Measurements from ENCODE around the gene DAGLA. TPM values are rescaled to one million over a fixed set of nuclear protein-coding genes. Genes with fewer than 3 reads are reported as not detected.

DAGLA gene
- polyA plus RNA-seq, 12 donors = 3.8 to 6.0 (median 4.2) TPM; not detected in 1

- no peak for DNase-seq
Observed at GRCh38 chr11:61707574-61707973, 27.4 kb downstream of the DAGLA start.

DNA sequence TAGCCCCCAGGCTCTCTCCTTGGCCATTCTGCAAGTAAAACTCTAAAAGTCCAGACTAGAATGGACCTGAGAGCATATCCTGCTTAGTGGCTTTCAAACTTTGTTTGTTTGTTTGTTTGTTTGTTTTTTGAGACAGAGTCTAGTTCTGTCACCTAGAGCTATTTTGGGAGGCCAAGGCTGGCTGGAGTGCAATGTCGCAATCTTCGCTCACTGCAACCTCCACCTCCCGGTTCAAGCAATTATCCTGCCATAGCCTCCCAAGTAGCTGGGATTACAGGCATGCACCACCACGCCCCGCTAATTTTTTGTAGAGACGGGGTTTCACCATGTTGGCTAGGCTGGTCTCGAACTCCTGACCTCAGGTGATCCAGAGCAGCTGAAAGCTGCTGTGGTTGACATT is 28.9 kb downstream of the DAGLA start:
- no peak for DNase-seq

GRCh38 chr11:61709572-61709971 is 29.4 kb downstream of the DAGLA start:
- DNase-seq = no peak

DNA sequence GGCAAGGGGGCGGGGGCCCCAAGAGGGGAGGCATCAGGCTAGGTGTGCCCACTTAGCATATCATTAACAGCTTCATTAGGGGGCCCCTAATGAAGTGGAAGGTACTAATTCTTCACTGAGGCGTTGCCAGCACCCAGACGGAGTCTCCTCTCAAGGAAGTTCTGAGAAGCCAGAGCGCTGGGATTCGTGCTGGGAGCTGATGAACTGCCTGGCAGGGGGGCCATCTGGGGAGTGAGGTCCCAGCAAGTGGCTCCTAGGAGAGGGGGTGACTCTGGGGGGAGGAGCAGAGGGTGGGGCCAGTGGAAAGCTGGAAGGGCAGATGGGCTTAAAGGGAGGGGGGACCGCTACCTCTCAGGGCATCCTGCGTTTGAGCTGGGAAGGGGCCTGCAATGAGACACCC is 29.8 kb downstream of the DAGLA start:
- DNase-seq = no peak

DNA sequence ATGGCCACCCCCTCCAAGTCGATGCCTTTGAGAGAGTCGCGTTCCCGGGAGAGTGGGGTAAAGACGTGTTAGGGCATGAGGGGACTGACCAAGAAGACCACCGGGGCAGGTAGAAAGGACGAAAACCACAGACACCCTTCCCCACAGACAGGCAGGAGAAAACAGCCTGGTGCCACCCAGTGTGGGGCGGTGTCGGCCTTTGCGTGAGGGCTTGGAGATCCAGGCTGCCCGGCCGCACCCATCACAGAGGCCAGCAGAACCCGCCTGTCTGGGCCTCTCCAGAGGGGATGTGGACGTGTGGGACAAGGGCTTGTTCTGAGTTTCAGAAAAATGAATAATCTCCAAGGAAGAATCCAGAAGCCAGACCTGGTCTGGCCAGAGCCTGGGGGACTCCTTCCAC is 30.8 kb downstream of the DAGLA start:
- DNase-seq = no peak

GRCh38 chr11:61711498-61711897 is 31.3 kb downstream of the DAGLA start:
- no peak for DNase-seq

- no peak for DNase-seq
Observed at GRCh38 chr11:61712314-61712713, 32.1 kb downstream of the DAGLA start.

GRCh38 chr11:61712846-61713245 is 32.7 kb downstream of the DAGLA start:
- DNase-seq = no peak

- DNase-seq = no peak
Observed at GRCh38 chr11:61713464-61713863, 33.3 kb downstream of the DAGLA start.

- no peak for DNase-seq
Observed at GRCh38 chr11:61713906-61714305, 33.7 kb downstream of the DAGLA start.

DNA sequence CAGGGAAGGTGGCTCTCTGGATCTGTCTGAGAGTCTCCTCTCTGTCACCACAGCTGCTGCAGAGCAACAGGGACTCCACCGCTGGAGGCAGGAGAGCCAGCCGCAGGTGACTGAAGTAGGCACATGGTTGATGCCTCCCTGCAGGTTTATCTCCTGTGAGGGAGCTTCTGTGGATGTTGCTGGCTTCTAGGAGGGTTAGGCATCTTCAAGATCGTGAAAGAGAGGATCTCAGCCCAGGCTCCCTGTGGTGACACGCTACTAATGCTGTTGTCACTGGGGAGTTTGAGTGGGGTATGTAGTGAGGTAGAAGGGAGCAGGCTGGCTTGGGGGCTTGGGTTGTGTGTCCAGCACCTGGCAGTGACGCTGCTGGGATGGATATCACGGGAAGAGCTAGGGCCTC is 34.1 kb downstream of the DAGLA start:
- DNase-seq = no peak

DNA sequence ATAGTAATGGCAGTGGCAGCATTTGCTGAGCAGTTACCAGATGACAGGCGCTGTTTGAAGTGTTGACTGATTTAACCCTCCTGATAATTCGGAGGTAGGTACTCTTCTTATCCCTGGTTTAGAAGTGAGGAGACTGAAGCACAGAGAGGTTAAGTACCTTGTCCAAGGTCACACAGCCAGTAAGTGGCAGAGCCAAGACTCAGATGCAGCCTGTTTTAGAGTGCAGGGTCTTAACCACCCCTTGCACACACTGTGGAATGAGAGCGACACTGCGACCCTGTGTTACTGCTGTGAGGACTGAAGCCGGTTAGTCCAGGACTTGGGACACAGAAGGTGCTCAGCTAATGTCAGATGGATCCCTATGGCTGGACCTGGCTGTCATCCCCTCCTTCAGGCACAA is 34.7 kb downstream of the DAGLA start:
- DNase-seq = no peak

- no peak for DNase-seq
Observed at GRCh38 chr11:61715867-61716266, 35.7 kb downstream of the DAGLA start.

GRCh38 chr11:61716478-61717285 is 36.5 kb downstream of the DAGLA start:
- DNase-seq = no peak

- DNase-seq = no peak
Observed at GRCh38 chr11:61717286-61718033, 37.3 kb downstream of the DAGLA start.

GRCh38 chr11:61718046-61718531 is 37.9 kb downstream of the DAGLA start:
- DNase-seq = no peak

DNA sequence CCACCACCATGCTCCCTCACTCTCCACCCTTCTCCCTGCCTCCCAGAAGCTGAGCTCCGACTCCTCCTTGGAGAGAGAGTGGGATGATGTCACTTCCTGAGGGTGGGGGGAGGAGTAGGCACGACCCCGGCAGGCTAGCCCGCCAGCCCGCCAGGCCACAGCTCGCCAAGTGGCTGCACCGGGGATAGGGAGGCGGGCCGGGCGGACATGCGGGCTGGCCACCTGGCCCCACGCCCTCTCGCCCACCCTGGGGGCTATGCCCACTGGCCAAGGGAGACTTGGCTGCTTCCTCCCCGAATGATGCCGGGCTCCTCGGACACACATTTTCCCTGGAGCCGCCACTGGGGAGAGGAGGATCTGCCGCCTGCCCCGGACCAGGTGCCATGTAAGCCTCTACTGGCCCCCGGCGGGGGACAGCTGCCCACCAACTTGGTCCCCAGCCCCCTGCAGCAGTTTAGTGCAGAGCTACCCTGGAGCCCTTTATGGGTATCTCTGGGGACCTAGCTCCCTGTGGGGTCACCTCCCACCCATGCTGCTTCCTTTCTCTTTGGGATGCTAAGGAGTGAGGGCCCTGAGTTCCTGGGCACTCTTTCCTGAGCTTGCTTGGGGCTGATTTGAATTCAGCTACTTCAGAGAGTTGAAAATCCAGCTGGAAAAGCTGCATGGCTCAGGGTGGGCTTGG is 38.6 kb downstream of the DAGLA start:
- DNase-seq = peak; percentile 73

- DNase-seq = no peak
Observed at GRCh38 chr11:61719978-61720377, 39.8 kb downstream of the DAGLA start.

DNA sequence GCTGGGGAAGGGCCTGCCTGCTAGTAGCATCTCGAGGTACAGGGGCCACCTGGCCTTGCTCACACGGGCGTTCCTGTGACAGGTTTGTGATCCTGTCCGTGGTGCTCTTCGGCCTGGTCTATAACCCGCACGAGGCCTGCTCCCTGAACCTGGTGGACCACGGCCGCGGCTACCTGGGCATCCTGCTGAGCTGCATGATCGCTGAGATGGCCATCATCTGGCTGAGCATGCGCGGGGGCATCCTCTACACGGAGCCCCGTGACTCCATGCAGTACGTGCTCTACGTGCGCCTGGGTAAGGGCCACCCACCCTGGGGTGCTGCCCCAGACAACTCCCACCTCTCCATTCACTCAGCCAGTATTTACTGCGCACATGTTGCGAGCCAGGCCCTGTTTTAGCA is 40.4 kb downstream of the DAGLA start:
- no peak for DNase-seq

GRCh38 chr11:61724437-61724836 is 44.2 kb downstream of the DAGLA start:
- DNase-seq = no peak

DNA sequence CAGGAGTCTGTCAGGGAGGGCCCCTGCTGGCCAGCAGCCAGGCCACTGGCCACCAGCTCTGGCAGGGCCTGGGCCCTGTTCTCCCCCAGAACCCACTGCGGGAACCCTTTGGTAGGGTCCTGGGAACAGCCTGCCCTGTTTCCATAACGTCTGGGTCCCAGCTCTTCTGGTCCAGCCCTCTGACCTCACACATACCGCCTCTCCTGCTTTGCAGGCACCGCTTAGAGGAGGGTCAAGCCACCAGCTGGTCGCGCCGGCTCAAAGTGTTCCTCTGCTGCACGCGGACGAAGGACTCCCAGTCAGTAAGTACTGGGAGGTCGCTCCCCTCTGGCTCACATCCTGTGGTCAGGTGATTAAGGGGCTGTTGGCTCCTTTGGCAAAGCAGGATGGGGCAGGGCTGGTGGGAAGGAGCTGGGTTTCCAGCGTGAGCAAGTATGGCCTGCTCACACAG is 45.6 kb downstream of the DAGLA start:
- no peak for DNase-seq

DNA sequence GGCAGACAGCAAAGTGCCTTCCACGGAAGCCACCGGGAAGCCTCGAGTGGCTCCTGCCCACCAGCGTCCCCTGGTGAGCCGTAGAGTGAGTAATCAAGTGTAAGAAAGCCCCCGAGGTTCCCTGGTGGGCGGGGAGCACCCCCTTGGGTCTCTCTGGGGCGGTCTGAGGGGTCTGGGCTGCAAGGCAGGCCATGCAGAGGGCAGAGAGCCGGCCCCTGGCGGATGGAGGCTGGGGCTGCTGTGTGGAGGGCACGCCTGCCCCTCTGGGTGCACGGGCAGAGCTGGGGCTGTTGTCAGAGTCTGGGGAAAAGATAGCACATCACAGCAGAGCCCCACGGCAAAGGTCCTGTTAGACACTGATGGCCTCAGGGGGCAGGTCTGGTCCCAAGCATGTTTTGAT is 46.6 kb downstream of the DAGLA start:
- no peak for DNase-seq

GRCh38 chr11:61727401-61727811 is 47.2 kb downstream of the DAGLA start:
- DNase-seq = no peak
